ENCODE data around the gene PRDM7.
"Not testable (repeated sequence)": the region's sequence is repeated elsewhere in the genome, so short reads cannot be mapped to it uniquely, and the experiment has no call there.

The PRDM7 gene

DNA sequence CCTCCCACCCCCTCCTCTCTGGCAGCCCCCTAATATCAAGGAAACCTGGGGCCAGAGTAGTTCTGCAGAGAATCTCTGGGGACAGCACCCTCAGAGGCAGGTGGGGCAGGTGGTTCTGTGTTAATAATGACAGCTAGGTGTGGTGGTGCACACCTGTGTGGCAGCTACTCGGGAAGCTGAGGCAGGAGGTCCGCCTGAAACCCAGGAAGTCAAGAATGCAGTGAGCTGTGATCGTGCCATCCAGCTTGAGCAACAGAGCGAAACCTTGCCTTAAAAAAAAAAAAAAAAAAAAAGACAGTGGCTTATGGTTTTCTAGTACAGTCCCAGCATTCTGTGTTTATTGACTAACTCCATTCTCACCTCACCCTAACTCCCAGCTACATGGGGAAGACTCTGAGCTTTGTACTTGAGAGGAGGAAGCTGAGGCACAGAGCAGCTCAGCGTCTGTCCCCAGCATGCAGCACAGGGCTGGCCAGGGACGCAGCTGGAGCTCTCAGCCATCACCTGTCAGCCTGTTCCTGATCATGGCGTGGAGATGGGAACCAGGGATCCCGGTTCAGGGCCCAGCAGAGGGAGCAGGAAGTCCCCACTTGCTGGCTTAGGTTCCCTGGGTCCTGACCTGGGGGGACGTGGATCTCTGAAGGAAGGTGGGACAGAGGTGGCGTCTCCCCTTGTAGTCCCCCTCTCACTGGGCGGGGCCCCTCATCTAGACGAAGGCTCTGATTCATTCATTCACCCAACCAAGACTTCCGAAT lies 64.0 kb downstream of the PRDM7 start:
- DNase-seq (ENCODE audit: low read depth in 2 of 2): no peak

DNA sequence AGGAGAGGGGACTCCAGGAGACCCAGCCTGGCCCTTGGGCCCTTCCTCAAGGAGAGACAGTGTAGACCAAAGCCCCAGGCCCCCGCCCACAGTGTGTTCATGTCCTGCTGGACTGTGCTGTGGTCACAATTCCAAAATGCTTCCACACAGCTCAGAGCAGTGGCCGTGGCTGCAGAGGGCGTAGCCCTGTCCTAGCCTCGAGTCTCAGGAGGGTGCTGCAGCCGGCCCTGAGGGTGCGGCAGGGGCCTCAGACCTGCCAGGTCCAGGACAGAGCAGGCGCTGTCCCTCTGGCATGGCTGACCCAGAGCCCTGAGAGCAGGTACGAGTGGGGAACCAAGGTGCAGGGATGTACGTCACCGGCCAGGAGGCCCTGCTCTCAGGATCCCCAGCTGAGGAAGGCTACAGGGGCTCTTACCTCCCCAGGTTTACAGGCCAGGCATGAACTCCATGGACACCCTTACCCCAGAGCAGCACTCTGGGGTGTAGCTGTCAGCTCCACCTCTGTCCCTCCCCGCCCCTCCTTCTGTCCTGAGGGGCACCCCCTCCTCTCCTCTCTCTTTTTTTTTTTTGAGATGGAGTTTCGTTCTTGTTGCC lies 65.1 kb downstream of the PRDM7 start:
- DNase-seq (ENCODE audit: low read depth in 2 of 2): no peak

DNA sequence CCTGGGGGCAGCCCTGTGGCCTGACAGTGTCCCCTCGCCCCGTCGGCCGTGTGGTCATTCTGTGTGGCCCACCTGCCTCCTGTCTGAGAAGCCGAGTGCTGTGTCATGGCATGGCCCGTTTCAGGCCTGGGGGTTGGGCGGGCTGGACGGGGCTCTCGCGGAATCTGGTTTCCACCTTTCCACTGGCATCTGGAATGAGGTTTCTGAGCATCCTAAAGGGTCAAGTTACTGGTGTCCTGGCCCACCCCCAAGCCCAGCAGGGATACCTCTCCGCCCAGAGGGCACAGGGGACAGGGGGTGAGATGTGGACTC lies 65.7 kb downstream of the PRDM7 start:
- no peak for DNase-seq (ENCODE audit: low read depth in 2 of 2)

DNA sequence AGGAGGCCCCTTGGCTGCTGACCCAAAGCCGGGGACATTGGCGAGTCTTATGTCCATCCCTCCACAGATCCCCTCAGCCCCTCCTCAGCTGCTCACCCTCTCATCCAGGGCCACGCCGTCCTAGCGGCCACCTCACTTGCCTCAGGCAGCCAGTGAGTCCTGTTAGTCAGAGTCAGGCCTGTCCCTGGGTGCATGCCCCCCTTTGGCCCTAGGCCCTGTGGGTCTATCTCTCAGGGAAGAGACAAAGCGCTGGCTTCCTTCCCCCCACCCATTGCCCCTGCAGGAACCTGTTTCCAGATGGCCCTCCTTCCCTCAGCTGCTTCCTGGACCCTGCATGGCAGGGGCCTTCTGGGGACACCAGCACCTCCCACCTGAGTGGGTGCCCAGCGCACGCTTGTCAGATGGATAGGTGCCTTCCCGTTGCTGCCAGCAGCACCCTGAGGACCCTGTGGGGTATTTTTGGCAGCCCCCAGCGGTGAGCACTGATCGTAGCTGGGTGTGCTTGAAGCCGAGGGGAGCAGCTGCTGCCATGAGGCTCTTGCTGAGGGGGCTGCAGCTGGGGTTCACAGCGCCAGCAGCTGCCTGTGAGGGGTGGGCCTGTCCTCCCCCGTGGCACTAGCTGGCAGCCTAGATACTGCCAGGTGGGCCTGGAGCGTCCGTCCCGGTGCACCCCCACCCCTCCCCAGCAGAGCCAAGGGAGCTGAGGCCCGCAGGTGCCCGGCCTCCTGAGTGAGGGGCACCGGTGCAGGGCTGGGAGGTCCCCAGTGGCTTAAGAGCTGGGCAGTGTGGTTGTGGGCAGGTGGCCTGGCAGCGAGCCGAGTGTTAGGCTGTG lies 66.2 kb downstream of the PRDM7 start:
- DNase-seq (ENCODE audit: low read depth in 2 of 2): no peak

DNA sequence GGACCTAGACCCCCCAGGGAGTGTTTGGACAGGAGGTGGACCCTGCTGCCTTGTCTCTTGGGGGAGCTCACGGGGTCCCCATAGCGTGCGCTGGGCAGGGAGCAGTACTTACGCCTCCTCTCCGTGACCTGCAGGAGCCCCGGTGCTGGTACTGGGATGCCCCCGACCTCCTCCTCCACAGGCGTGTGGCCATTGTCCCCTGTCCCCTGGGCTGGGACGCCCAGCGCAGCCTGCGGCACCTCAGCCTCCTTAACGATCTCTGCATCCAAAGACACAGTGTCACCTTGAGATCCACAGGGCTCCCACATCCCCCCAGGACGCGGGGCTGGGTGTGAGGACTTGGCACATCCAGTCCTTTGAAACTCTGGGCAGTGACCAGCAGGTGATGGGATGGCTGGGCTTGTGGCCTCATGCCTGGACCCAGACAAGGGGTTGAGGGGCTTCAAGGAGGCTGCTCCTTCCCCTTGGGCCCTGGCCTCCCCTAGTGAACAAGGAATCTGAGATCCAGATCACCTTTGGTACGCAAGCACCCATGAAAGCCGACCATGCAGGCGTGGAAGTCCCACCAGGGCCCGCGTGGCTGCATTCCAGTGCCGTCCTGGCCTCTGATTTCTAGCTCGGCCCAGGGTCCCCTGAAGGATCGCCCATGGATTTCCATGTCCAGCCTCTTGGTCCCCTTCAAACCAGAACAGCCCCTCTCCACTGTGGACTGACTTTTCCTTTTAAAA lies 67.8 kb downstream of the PRDM7 start:
- DNase-seq (ENCODE audit: low read depth in 2 of 2): no peak

DNA sequence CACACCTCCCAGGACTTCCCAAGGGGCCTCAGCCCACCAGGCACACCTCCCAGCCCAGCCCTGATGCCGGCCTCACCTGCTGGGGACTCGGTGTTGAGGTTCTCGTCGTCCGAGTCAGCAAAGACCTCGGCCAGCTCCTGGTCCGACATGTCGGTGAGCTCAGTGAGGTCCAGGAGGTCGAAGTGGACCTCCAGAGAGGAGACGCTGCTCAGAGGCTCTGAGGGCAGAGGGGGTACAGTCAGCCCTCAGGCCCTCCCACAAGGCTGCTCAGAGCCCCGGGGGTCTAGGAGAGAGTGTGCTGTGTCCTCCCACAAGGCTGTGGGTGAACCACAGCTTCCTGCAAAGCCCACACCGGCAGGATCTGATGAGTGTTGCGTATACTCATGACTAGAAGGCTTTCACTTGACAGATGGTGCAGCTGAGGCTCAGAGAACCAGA lies 68.4 kb downstream of the PRDM7 start:
- peak; percentile 46 to 62 for DNase-seq (ENCODE audit: low read depth in 2 of 2)

DNA sequence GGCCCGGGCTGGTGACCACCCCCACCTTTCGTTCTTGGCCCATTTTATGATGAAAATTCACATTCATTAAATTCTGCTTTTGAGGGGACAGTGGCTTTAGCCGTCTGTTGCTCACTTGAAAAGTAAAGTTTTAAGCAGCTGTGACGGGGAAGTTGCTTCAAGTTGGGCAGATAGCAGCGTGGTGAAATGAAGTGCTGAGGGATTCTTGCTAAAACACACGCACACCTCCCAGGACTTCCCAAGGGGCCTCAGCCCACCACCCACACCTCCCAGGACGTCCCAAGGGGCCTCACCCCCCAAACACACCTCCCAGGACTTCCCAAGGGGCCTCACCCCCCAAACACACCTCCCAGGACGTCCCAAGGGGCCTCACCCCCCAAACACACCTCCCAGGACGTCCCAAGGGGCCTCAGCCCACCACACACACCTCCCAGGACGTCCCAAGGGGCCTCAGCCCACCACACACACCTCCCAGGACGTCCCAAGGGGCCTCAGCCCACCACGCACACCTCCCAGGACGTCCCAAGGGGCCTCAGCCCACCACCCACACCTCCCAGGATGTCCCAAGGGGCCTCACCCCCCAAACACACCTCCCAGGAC lies 69.4 kb downstream of the PRDM7 start:
- DNase-seq (ENCODE audit: low read depth in 2 of 2): not testable (repeated sequence)

DNA sequence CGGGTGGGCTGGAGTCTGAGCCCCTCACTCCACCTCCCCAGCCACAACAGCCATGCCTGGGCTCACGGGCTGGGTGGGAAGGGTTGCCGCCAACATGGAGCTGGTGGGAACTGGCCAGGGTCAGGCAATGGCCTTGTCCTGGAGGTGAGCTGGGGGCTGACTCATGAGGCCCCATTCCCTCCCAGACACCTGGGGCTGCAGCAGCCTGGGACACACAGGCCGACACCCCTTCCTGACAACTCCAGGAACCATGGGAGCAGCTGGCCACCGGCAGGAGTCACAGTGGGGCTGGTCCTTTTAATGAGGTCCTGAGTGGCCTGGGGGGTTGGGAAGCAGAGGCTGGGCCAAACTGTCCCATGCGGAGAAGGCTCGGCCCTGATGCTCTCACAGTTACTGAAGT lies 70.1 kb downstream of the PRDM7 start:
- DNase-seq (ENCODE audit: low read depth in 2 of 2): no peak
